OCI-M2 (cell line): ENCODE measurements around the gene DEPDC5.

Experiments
- DNase-seq: peaks from one replicate; lab custom pipeline; 2025; ENCODE audit not compliant: unreplicated experiment; lab: John Stamatoyannopoulos, UW

Gene DEPDC5

GRCh38 chr22:31846161-31847115 is 92.6 kb downstream of the DEPDC5 start:
- no peak for DNase-seq

GRCh38 chr22:31848411-31848810 is 94.6 kb downstream of the DEPDC5 start:
- DNase-seq, result no peak

GRCh38 chr22:31850135-31850534 is 96.3 kb downstream of the DEPDC5 start:
- no peak for DNase-seq

- DNase-seq, result no peak
Measured at GRCh38 chr22:31852691-31853421, 99.0 kb downstream of the DEPDC5 start.

- no peak for DNase-seq
Measured at GRCh38 chr22:31853736-31854495, 100.1 kb downstream of the DEPDC5 start.

- no peak for DNase-seq
Measured at GRCh38 chr22:31857247-31857646, 103.4 kb downstream of the DEPDC5 start.

GRCh38 chr22:31861226-31861840 is 107.5 kb downstream of the DEPDC5 start:
- DNase-seq, result no peak

- no peak for DNase-seq
Measured at GRCh38 chr22:31866918-31867317, 113.1 kb downstream of the DEPDC5 start.

- DNase-seq, result no peak
Measured at GRCh38 chr22:31867386-31868153, 113.8 kb downstream of the DEPDC5 start.

GRCh38 chr22:31869739-31870138 is 115.9 kb downstream of the DEPDC5 start:
- DNase-seq, result no peak

GRCh38 chr22:31870890-31871289 is 117.1 kb downstream of the DEPDC5 start:
- DNase-seq, result no peak

- no peak for DNase-seq
Measured at GRCh38 chr22:31871480-31871879, 117.7 kb downstream of the DEPDC5 start.

GRCh38 chr22:31872209-31872608 is 118.4 kb downstream of the DEPDC5 start:
- DNase-seq, result no peak

GRCh38 chr22:31874821-31875220 is 121.0 kb downstream of the DEPDC5 start:
- DNase-seq, result no peak

GRCh38 chr22:31876156-31876920 is 122.5 kb downstream of the DEPDC5 start:
- no peak for DNase-seq

- no peak for DNase-seq
Measured at GRCh38 chr22:31879585-31879984, 125.8 kb downstream of the DEPDC5 start.

- DNase-seq, result no peak
Measured at GRCh38 chr22:31881200-31881599, 127.4 kb downstream of the DEPDC5 start.

- no peak for DNase-seq
Measured at GRCh38 chr22:31881865-31882264, 128.0 kb downstream of the DEPDC5 start.

GRCh38 chr22:31882971-31883370 is 129.2 kb downstream of the DEPDC5 start:
- no peak for DNase-seq
